Muscle of leg (tissue), 11 donors: ENCODE measurements around the gene ZFAND5. TPM values are rescaled to one million over a fixed set of nuclear protein-coding genes. Genes with fewer than 3 reads are reported as not detected.

Source experiments
- DNase-seq: peaks from one replicate; pipeline ENCODE4 v3.0.0; 2013
- H3K27ac ChIP-seq: one replicate; pipeline ENCODE4 v1.5.1; 2013; ENCODE audit warnings: mild to moderate bottlenecking, low read length, control low read depth
- H3K27me3 ChIP-seq: one replicate; pipeline ENCODE4 v1.6.1; 2013; ENCODE audit warnings: low read length; ENCODE audit not compliant: control insufficient read depth, insufficient read depth
- H3K36me3 ChIP-seq: one replicate; pipeline ENCODE4 v1.6.1; 2013; ENCODE audit warnings: low read length; ENCODE audit not compliant: control insufficient read depth, insufficient read depth
- H3K4me1 ChIP-seq: one replicate; pipeline ENCODE4 v1.6.1; 2013; ENCODE audit warnings: low read length; ENCODE audit not compliant: control insufficient read depth, insufficient read depth
- H3K4me3 ChIP-seq: one replicate; pipeline ENCODE4 v1.5.1; 2013; ENCODE audit warnings: low read length, control low read depth
- H3K9me3 ChIP-seq: replicated peaks from 2 replicates; pipeline ENCODE4 v1.6.1; 2013; ENCODE audit warnings: low read depth, low read length; ENCODE audit not compliant: control insufficient read depth
- WGBS: methylation state at CpG from one replicate; pipeline ENCODE4 v1.1.5; 2013; ENCODE audit warnings: missing lambda C conversion rate; ENCODE audit not compliant: insufficient coverage; 5-methylcytosine and 5-hydroxymethylcytosine counted together
- polyA plus RNA-seq, 8 donors: library from polyadenylated mRNA; unstranded; fragments of 120-200 nt; gene quantifications; one replicate each; pipeline versions ENCODE4 v1.2.1 to v1.2.3, GENCODE V29; 2013; ENCODE audit warnings: inconsistent platforms in 1 of 8, low replicate concordance in 1 of 8; ENCODE audit not compliant: insufficient read length in 8 of 8, insufficient read depth in 1 of 8
- total RNA-seq: library from RNA; stranded (reverse); fragments of 120-200 nt; gene quantifications from one replicate; pipeline ENCODE4 v1.2.4, GENCODE V29; 2013

ZFAND5 gene
- total and polyA plus RNA-seq, 9 donors = 83.3 to 146 (median 132) TPM

- Histone ChIP-seq H3K4me1 (no peaks in the 10 kb centered on the region), H3K4me3 (no peak overlapping the region), H3K27me3 (no peaks in the 10 kb centered on the region), H3K27ac (no peak overlapping the region), H3K36me3 (no peaks in the 10 kb centered on the region), H3K9me3 (no peaks in the 10 kb centered on the region)
- 60% methylated on average over 2 of the region's 3 CpGs for WGBS
- DNase-seq = no peak
These were observed 31.8 kb downstream of the ZFAND5 start for GRCh38 chr9:72333197-72333596.

- Histone ChIP-seq H3K27ac (no peak overlapping the region), H3K27me3 (no peaks in the 10 kb centered on the region), H3K4me3 (no peak overlapping the region), H3K9me3 (no peaks in the 10 kb centered on the region), H3K36me3 (no peaks in the 10 kb centered on the region), H3K4me1 (no peaks in the 10 kb centered on the region)
- WGBS = 74% methylated on average over 3 of the region's 4 CpGs
- no peak for DNase-seq
These were observed 32.7 kb downstream of the ZFAND5 start for GRCh38 chr9:72332351-72332750.

GRCh38 chr9:72327631-72328030 is 37.4 kb downstream of the ZFAND5 start:
- H3K27me3 ChIP-seq = no peaks in the 10 kb centered on the region
- DNase-seq = no peak
- no peak overlapping the region for H3K4me3 ChIP-seq
- H3K4me1 ChIP-seq = no peaks in the 10 kb centered on the region
- no peaks in the 10 kb centered on the region for H3K9me3 ChIP-seq
- H3K36me3 ChIP-seq = no peaks in the 10 kb centered on the region
- H3K27ac ChIP-seq = no peak overlapping the region
- 85% methylated on average over 6 of the region's 10 CpGs for WGBS

DNA sequence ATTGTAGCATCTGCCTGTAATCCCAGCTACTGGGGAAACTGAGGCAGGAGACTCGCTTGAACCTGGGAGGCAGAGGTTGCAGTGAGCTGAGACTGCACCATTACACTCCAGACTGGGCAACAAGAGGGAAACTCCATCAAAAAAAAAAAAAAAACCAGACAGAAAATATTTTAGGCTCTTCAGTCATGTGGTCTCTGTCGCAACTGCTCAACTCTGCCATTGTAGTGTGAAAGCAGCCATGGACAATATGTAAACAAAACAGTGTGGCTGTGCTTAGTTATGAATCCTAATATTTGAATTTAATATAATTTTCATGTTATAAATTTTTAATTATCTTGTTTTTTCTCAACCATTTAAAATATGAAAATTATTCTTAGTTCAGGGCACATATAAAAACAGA is 38.4 kb downstream of the ZFAND5 start:
- DNase-seq = no peak
- Histone ChIP-seq H3K9me3 (no peaks in the 10 kb centered on the region), H3K27me3 (no peaks in the 10 kb centered on the region), H3K4me1 (peaks cover 2% of the 10 kb centered on the region), H3K36me3 (no peaks in the 10 kb centered on the region), H3K4me3 (no peak overlapping the region), H3K27ac (no peak overlapping the region)
- WGBS = no CpG with 5 or more reads among the region's 2 CpGs

GRCh38 chr9:72324974-72325373 is 40.0 kb downstream of the ZFAND5 start:
- no peaks in the 10 kb centered on the region for H3K9me3 ChIP-seq
- no peaks in the 10 kb centered on the region for H3K27me3 ChIP-seq
- no peak for DNase-seq
- H3K27ac ChIP-seq = no peak overlapping the region
- no peak overlapping the region for H3K4me3 ChIP-seq
- whole genome bisulfite sequencing = no CpG with 5 or more reads among the region's 3 CpGs
- peaks cover 2% of the 10 kb centered on the region for H3K4me1 ChIP-seq
- no peaks in the 10 kb centered on the region for H3K36me3 ChIP-seq

GRCh38 chr9:72322678-72323077 is 42.3 kb downstream of the ZFAND5 start:
- Histone ChIP-seq H3K4me3 (no peak overlapping the region), H3K27me3 (no peaks in the 10 kb centered on the region), H3K9me3 (no peaks in the 10 kb centered on the region), H3K4me1 (peaks cover 2% of the 10 kb centered on the region), H3K36me3 (no peaks in the 10 kb centered on the region), H3K27ac (no peak overlapping the region)
- no peak for DNase-seq
- 43% methylated on average over 1 of the region's 3 CpGs for WGBS

DNA sequence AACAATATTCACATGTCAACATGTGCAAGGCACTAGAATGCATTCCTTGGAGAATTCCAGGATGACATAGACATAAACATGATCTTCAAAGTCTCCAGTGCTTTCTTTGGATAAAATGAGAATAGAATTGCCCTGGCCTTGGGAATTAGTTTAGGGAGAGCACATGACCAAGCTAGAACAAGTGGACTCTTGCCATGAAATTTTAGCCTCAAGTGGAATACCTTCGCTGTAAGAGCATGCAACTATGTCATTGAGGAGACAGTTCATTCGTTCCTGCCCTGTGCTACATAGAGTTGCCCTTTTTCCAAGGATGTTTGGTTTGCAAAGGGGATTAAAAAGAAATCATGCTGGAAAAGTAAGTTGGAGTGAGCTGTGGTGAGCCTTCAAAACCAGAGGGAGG is 42.7 kb downstream of the ZFAND5 start:
- Histone ChIP-seq H3K4me3 (no peak overlapping the region), H3K27ac (no peak overlapping the region), H3K9me3 (no peaks in the 10 kb centered on the region), H3K4me1 (peaks cover 2% of the 10 kb centered on the region), H3K36me3 (no peaks in the 10 kb centered on the region), H3K27me3 (no peaks in the 10 kb centered on the region)
- 73% methylated on average over 2 of the region's 2 CpGs for WGBS
- no peak for DNase-seq

DNA sequence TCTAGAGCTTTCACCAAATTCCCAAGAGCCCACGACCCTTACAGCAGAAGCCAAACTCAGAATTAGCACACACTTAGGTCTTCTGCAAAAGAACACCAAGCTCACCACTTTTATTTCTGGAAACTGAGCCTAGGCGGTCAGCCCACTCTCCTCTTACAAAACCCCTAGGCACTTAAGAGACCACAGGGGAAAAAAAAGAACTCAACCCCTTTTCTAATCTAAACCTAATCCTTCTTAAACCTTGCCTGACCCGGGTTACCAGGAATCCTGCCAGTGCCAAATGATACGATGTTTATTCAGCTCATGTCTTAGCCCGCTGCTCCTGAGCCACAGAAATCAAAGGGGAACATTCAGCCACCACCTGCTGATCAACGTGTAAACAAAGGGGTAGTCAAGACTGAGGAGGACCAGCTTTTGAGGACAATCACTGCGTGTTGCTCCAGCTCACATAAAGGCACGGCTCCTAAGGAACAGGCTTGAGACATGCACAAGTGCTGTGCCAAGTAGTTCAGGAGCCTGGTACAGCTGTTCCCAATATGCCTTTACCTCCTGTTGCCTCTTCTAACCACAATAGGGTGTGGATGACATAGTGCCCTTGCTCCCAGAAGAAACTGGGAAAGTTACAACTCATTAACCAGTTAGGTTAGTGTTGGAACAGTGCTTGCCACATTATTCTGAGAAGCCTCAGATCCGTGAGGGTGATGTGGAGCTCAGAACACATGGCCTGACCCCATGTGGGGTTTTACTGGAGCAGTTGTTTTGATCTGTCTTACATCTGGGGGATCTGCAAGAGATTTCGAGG is 49.3 kb downstream of the ZFAND5 start:
- 25% methylated on average over 7 of the region's 10 CpGs for WGBS
- DNase-seq = peak; percentile 66
- H3K4me3 ChIP-seq = no peak overlapping the region

GRCh38 chr9:72315089-72315509 is 49.9 kb downstream of the ZFAND5 start:
- Histone ChIP-seq H3K4me1 (peaks cover 22% of the 10 kb centered on the region), H3K27ac (peak overlapping the region; percentile 82), H3K36me3 (no peaks in the 10 kb centered on the region), H3K9me3 (no peaks in the 10 kb centered on the region), H3K4me3 (no peak overlapping the region), H3K27me3 (no peaks in the 10 kb centered on the region)
- peak; percentile 79 for DNase-seq
- 15% methylated on average over 2 of the region's 5 CpGs for WGBS

More for the DNA sequence above, 49.3 kb downstream of the ZFAND5 start:
- Histone ChIP-seq H3K36me3 (no peaks in the 10 kb centered on the region), H3K27ac (peak overlapping the region; percentile 82), H3K27me3 (no peaks in the 10 kb centered on the region), H3K4me1 (peaks cover 22% of the 10 kb centered on the region), H3K9me3 (no peaks in the 10 kb centered on the region)

DNA sequence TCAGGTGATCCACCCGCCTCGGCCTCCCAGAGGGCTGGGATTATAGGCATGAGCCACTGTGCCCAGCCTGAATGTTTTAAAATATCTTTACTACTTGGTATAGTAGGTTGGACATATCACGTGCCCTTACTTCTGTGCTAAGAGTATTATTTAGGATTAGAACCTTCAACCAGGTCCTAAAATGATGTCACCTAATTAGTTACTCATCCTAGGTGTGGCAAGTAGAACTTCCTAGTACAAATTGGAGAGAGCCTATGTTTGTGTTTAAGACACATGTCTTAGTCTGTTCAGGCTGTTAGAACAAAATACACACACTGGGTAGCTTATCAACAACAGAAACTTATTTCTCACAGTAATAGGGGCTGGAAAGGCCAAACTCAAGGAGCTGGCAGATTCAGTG is 51.5 kb downstream of the ZFAND5 start:
- Histone ChIP-seq H3K36me3 (no peaks in the 10 kb centered on the region), H3K27ac (no peak overlapping the region), H3K9me3 (no peaks in the 10 kb centered on the region), H3K4me3 (no peak overlapping the region), H3K4me1 (peaks cover 22% of the 10 kb centered on the region), H3K27me3 (no peaks in the 10 kb centered on the region)
- 100% methylated on average over 2 of the region's 3 CpGs for WGBS
- DNase-seq = no peak
